ENCODE measurements around the gene ACTL10.

ACTL10 gene

GRCh38 chr20:33701629-33702450 lies 35.1 kb downstream of the ACTL10 start:
- no peak for DNase-seq (ENCODE audit: low read depth)
- H3K4me3 ChIP-seq (ENCODE audit: low read length), result no peak overlapping the region
- TF ChIP-seq CTCF (IDR thresholded peaks at IDR 0.05; ENCODE audit: insufficient read depth, low read depth, low read length, missing control alignments), result no peak

- TF ChIP-seq CTCF (IDR thresholded peaks at IDR 0.05; ENCODE audit: insufficient read depth, low read depth, low read length, missing control alignments), result no peak
- H3K4me3 ChIP-seq (ENCODE audit: low read length), result no peak overlapping the region
- no peak for DNase-seq (ENCODE audit: low read depth)
Observed at GRCh38 chr20:33702861-33703260, 36.1 kb downstream of the ACTL10 start.

GRCh38 chr20:33703498-33704137 lies 36.9 kb downstream of the ACTL10 start:
- no peak overlapping the region for H3K4me3 ChIP-seq (ENCODE audit: low read length)
- DNase-seq (ENCODE audit: low read depth), result no peak
- no peak for TF ChIP-seq CTCF (IDR thresholded peaks at IDR 0.05; ENCODE audit: insufficient read depth, low read depth, low read length, missing control alignments)

DNA sequence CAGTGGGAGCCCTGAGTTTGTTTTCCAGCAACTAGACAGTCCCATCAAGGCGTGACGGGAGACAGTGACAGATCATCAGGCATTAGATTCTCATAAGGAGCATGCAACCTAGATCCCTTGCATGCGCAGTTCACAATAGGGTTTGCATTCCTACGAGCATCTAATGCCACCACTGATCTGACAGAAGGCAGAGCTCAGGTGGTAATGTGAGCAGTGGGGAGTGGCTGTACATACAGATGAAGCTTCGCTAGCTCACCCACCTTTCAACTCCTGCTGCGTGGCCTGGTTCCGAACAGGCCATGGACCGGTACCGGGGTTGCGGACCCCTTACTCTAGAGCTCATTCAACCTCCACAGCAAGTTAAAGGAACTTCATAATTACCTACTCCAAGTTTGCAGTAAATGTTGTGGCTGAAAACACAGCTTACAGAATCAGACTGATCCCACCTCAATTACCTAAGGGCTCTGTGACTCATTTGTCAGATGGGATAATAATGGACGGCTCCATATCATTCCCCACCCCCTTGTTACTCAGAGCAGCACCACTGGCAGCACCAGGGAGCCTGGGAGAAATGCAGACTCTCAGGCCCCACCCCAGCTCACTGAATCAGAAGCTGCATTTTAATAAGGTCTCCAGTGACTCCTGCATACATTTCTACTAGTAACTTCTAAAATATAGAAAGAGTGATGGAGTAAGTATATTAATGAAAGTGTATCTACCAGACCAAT lies 37.6 kb downstream of the ACTL10 start:
- H3K4me3 ChIP-seq (ENCODE audit: low read length), result no peak overlapping the region
- DNase-seq (ENCODE audit: low read depth), result peak; percentile 74
- TF ChIP-seq CTCF (IDR thresholded peaks at IDR 0.05; ENCODE audit: insufficient read depth, low read depth, low read length, missing control alignments), result no peak

DNA sequence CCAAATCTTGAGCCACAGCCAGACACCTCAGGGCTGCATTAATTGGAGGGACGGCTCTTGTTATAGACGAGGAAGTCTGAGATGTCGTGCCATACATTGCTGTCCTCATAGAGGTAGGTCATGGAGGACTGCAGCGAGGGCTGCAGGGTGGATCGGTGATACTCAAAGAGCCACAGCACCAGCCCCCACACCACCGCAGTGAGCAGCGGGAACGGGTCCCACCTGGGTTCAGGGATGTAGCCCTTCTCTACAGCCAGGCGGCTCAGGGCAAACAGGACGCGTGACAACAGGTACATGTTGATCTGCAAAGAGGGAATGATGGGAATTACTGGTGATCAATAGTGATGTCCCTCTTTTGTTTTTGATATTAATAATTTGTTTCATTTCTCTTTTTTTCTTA lies 40.9 kb downstream of the ACTL10 start:
- no peak for DNase-seq (ENCODE audit: low read depth)
- H3K4me3 ChIP-seq (ENCODE audit: low read length), result no peak overlapping the region
- no peak for TF ChIP-seq CTCF (IDR thresholded peaks at IDR 0.05; ENCODE audit: insufficient read depth, low read depth, low read length, missing control alignments)

DNA sequence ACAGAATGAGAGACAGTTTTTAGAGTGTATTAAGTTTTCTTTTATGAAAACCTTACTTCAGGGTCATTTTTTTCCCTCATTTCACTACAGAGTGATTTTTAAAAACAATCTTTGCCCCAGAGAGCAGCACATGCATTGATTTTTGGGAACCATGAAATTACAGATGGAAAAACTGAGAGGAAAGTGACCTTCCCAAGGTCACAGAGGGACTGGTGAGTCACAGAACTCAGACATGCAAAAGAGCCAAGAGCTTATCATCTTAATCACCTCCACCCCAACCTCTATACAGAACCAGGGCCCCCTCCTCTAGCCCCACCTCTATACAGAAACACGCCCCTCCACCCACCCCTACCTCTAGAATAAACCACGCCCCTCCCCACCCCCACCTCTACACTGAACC lies 42.7 kb downstream of the ACTL10 start:
- no peak for TF ChIP-seq CTCF (IDR thresholded peaks at IDR 0.05; ENCODE audit: insufficient read depth, low read depth, low read length, missing control alignments)
- H3K4me3 ChIP-seq (ENCODE audit: low read length), result no peak overlapping the region
- DNase-seq (ENCODE audit: low read depth), result no peak

Measured in epithelial cell of esophagus (primary cell).